GM23338 (cell line): ENCODE measurements around the gene UBQLN4. TPM values are rescaled to one million over a fixed set of nuclear protein-coding genes. Genes with fewer than 3 reads are reported as not detected.

Source experiments
- ATAC-seq: fragments of 200-7000 bp; cut with Tn5 transposase; 3 replicates; pipeline ENCODE4 v1.9.1; 2020
- DNase-seq: peaks from one replicate; pipeline ENCODE4 v3.0.0-alpha.2; 2015; ENCODE audit warnings: low spot score
- H2AFZ ChIP-seq: fragments of 200-600 bp; sonication (generic); 2 replicates; pipeline ENCODE4 v1.8.0; 2016; ENCODE audit warnings: antibody characterized with exemption, mild to moderate bottlenecking, moderate library complexity
- H3F3A ChIP-seq: fragments of 200-600 bp; sonication (generic); replicated peaks from 2 replicates; pipeline ENCODE4 v1.8.0; 2017; ENCODE audit warnings: antibody characterized with exemption, mixed run types, low read depth
- H3K27ac ChIP-seq: fragments of 200-600 bp; sonication (generic); 2 replicates; pipeline ENCODE4 v1.6.1; 2016; ENCODE audit warnings: low read depth
- H3K27me3 ChIP-seq: fragments of 200-600 bp; sonication (generic); 2 replicates; pipeline ENCODE4 v1.8.0; 2016; ENCODE audit warnings: mild to moderate bottlenecking, mixed run types, moderate library complexity; ENCODE audit not compliant: insufficient read depth
- H3K36me3 ChIP-seq: fragments of 200-600 bp; sonication (generic); 2 replicates; pipeline ENCODE4 v1.8.0; 2016; ENCODE audit warnings: mild to moderate bottlenecking; ENCODE audit not compliant: insufficient read depth
- H3K4me1 ChIP-seq: fragments of 200-600 bp; sonication (generic); 2 replicates; pipeline ENCODE4 v1.8.0; 2016; ENCODE audit warnings: mild to moderate bottlenecking, moderate library complexity; ENCODE audit not compliant: insufficient read depth
- H3K4me2 ChIP-seq: fragments of 200-600 bp; sonication (generic); 2 replicates; pipeline ENCODE4 v1.7.1; 2017; ENCODE audit warnings: mixed run types
- H3K4me3 ChIP-seq: fragments of 200-600 bp; sonication (generic); 2 replicates; pipeline ENCODE4 v1.6.1; 2016; ENCODE audit warnings: mixed run types
- H3K79me2 ChIP-seq: fragments of 200-600 bp; sonication (generic); replicated peaks from 2 replicates; pipeline ENCODE4 v1.8.0; 2017; ENCODE audit warnings: mild to moderate bottlenecking; ENCODE audit not compliant: insufficient read depth
- H3K9me2 ChIP-seq: fragments of 200-600 bp; sonication (generic); 2 replicates; pipeline ENCODE4 v1.8.0; 2017; ENCODE audit not compliant: insufficient read depth
- H4K20me1 ChIP-seq: fragments of 200-600 bp; sonication (generic); replicated peaks from 2 replicates; pipeline ENCODE4 v1.8.0; 2017; ENCODE audit warnings: mild to moderate bottlenecking; ENCODE audit not compliant: insufficient read depth
- H3K27ac Mint-ChIP-seq: 2 replicates; pipeline ENCODE4 v1.8.0; 2020; ENCODE audit warnings: inconsistent platforms, mild to moderate bottlenecking, moderate library complexity, mixed read lengths
- H3K27me3 Mint-ChIP-seq: 3 replicates; pipeline ENCODE4 v1.8.0; 2022; ENCODE audit warnings: low read depth, mild to moderate bottlenecking, moderate library complexity, mixed read lengths, inconsistent platforms; ENCODE audit not compliant: insufficient read depth, poor library complexity
- H3K36me3 Mint-ChIP-seq: 3 replicates; pipeline ENCODE4 v1.8.0; 2021; ENCODE audit warnings: low read depth, mild to moderate bottlenecking, inconsistent platforms, moderate library complexity, mixed read lengths
- H3K4me1 Mint-ChIP-seq: 3 replicates; pipeline ENCODE4 v1.8.0; 2020; ENCODE audit warnings: mild to moderate bottlenecking, inconsistent platforms, mixed read lengths
- H3K4me3 Mint-ChIP-seq: 3 replicates; pipeline ENCODE4 v1.8.0; 2021; ENCODE audit warnings: moderate library complexity, mild to moderate bottlenecking, inconsistent platforms, mixed read lengths
- H3K9me3 Mint-ChIP-seq: 3 replicates; pipeline ENCODE4 v1.8.0; 2020; ENCODE audit warnings: moderate library complexity, mild to moderate bottlenecking, inconsistent platforms, mixed read lengths
- CREB1 ChIP-seq: fragments of 250-450 bp; sonication (Bioruptor Pico); IDR thresholded peaks from 2 replicates; pipeline ENCODE4 v1.5.0; 2020; ENCODE audit warnings: low read depth, mild to moderate bottlenecking, moderate library complexity
- EZH2 ChIP-seq: fragments of 200-600 bp; sonication (generic); IDR thresholded peaks from one replicate; pipeline ENCODE4 v1.8.0; 2017; ENCODE audit warnings: antibody characterized with exemption, mild to moderate bottlenecking, low read depth; ENCODE audit not compliant: unreplicated experiment
- JUNB ChIP-seq: IDR thresholded peaks from one replicate; pipeline ENCODE4 v1.6.1; 2016; ENCODE audit warnings: antibody characterized with exemption; ENCODE audit not compliant: unreplicated experiment
- NANOG ChIP-seq: IDR thresholded peaks from 2 replicates; pipeline ENCODE4 v1.6.1; 2016; ENCODE audit warnings: antibody characterized with exemption, borderline replicate concordance
- POLR2AphosphoS5 ChIP-seq: IDR thresholded peaks from 2 replicates; pipeline ENCODE4 v1.6.1; 2016; ENCODE audit warnings: antibody characterized with exemption, low read depth
- ZNF114 ChIP-seq: fragments of 250-450 bp; sonication (Bioruptor Pico); IDR thresholded peaks from 2 replicates; pipeline ENCODE4 v1.5.0; 2020; ENCODE audit warnings: mild to moderate bottlenecking, moderate library complexity
- ZNF331 ChIP-seq: fragments of 250-450 bp; sonication (Bioruptor Pico); IDR thresholded peaks from 2 replicates; pipeline ENCODE4 v1.5.0; 2020; ENCODE audit warnings: low read depth, mild to moderate bottlenecking, moderate library complexity
- polyA plus RNA-seq: library from polyadenylated mRNA; unstranded; fragments of >200 nt; fragmentation: Nextera tagmentation; extraction: Ambion mirVana; gene quantifications from 2 replicates; pipeline ENCODE4 v1.2.1, GENCODE V29; 2016
- total RNA-seq: library from RNA; depleted of rRNA; stranded (reverse); fragments of >200 nt; shearing (Covaris generic); gene quantifications from 2 replicates; pipeline ENCODE4 v1.2.3, GENCODE V29; 2014
- TF ChIP-seq, protein P1 (sequence below): IDR thresholded peaks from 2 replicates; pipeline ENCODE4 v1.6.1; 2016; ENCODE audit warnings: antibody characterized with exemption
- TF ChIP-seq, protein P2 (sequence below), 2 experiments: fragments of 200-600 bp in 1 of 2; sonication (generic) in 1 of 2; conservative IDR thresholded peaks; 2 replicates each; pipeline versions ENCODE4 v1.5.1 to v1.6.1; 2016 to 2017; ENCODE audit warnings: antibody characterized with exemption in 2 of 2, low read depth in 2 of 2, mild to moderate bottlenecking in 2 of 2, moderate library complexity in 1 of 2
- TF ChIP-seq, protein P3 (sequence below): IDR thresholded peaks from one replicate; pipeline ENCODE4 v1.6.1; 2018; ENCODE audit warnings: antibody characterized with exemption; ENCODE audit not compliant: unreplicated experiment
- TF ChIP-seq, protein P4 (sequence below): fragments of 250-450 bp; sonication (Bioruptor Pico); IDR thresholded peaks from 2 replicates; pipeline ENCODE4 v1.5.0; 2020; ENCODE audit warnings: mild to moderate bottlenecking, moderate library complexity

The UBQLN4 gene
- total and polyA plus RNA-seq, 2 experiments from 2014 or later: 10.0 to 30.5 TPM

DNA sequence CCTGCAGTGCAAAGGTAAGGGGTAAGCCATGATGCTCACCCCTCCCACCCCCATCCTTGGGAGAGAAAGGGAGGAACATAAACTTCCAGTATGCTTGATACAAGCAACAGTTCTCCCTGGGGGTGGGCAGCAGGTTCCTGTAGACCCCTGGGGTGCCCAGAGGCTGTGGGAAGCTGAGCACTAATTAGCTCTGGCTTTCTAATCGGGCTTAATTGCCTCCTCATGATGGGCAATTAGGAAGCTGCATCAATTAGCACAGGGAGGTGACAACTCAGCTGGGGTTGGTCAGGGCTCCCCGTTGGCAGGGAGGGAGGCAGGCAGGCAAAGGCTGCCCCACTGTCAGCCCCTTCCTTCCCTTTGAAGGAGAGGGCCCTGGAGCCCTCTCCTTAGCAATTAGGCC is 45.2 kb upstream of the UBQLN4 start:
- Mint-ChIP-seq H3K27me3 (peaks cover 12% of the 10 kb centered on the region), H3K4me1 (peaks cover 33% of the 10 kb centered on the region), H3K4me3 (no peak overlapping the region), H3K36me3 (no peaks in the 10 kb centered on the region; the same call in 1 of the 3 replicates), H3K9me3 (no peaks in the 10 kb centered on the region), H3K27ac (no peak overlapping the region)
- Histone ChIP-seq H3F3A (peaks cover 9% of the 10 kb centered on the region), H3K9me2 (no peaks in the 10 kb centered on the region), H3K27ac (no peak overlapping the region), H3K36me3 (no peaks in the 10 kb centered on the region), H3K4me3 (no peak overlapping the region), H3K4me1 (peaks cover 12% of the 10 kb centered on the region), H2AFZ (no peak overlapping the region), H3K4me2 (no peak overlapping the region), H3K79me2 (no peaks in the 10 kb centered on the region), H3K27me3 (no peaks in the 10 kb centered on the region), H4K20me1 (0 out of 2 replicates have a peak, but pooled peaks cover 6% of the 10 kb centered on the region)
- DNase-seq (no peak), ATAC-seq (no peak)
- TF ChIP-seq JUNB (no peak), NANOG (no peak), ZNF331 (CRISPR knock-in tag) (no peak), ZNF114 (no peak), EZH2 (no peak), CREB1 (no peak), POLR2AphosphoS5 (no peak)
- TF ChIP-seq, protein P1, sequence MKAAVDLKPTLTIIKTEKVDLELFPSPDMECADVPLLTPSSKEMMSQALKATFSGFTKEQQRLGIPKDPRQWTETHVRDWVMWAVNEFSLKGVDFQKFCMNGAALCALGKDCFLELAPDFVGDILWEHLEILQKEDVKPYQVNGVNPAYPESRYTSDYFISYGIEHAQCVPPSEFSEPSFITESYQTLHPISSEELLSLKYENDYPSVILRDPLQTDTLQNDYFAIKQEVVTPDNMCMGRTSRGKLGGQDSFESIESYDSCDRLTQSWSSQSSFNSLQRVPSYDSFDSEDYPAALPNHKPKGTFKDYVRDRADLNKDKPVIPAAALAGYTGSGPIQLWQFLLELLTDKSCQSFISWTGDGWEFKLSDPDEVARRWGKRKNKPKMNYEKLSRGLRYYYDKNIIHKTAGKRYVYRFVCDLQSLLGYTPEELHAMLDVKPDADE: no peak
- TF ChIP-seq, protein P2, sequence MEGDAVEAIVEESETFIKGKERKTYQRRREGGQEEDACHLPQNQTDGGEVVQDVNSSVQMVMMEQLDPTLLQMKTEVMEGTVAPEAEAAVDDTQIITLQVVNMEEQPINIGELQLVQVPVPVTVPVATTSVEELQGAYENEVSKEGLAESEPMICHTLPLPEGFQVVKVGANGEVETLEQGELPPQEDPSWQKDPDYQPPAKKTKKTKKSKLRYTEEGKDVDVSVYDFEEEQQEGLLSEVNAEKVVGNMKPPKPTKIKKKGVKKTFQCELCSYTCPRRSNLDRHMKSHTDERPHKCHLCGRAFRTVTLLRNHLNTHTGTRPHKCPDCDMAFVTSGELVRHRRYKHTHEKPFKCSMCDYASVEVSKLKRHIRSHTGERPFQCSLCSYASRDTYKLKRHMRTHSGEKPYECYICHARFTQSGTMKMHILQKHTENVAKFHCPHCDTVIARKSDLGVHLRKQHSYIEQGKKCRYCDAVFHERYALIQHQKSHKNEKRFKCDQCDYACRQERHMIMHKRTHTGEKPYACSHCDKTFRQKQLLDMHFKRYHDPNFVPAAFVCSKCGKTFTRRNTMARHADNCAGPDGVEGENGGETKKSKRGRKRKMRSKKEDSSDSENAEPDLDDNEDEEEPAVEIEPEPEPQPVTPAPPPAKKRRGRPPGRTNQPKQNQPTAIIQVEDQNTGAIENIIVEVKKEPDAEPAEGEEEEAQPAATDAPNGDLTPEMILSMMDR (conservative IDR thresholded peaks at IDR 0.05; ENCODE audit: low read depth in 2 of 2): no peak
- TF ChIP-seq, protein P3, sequence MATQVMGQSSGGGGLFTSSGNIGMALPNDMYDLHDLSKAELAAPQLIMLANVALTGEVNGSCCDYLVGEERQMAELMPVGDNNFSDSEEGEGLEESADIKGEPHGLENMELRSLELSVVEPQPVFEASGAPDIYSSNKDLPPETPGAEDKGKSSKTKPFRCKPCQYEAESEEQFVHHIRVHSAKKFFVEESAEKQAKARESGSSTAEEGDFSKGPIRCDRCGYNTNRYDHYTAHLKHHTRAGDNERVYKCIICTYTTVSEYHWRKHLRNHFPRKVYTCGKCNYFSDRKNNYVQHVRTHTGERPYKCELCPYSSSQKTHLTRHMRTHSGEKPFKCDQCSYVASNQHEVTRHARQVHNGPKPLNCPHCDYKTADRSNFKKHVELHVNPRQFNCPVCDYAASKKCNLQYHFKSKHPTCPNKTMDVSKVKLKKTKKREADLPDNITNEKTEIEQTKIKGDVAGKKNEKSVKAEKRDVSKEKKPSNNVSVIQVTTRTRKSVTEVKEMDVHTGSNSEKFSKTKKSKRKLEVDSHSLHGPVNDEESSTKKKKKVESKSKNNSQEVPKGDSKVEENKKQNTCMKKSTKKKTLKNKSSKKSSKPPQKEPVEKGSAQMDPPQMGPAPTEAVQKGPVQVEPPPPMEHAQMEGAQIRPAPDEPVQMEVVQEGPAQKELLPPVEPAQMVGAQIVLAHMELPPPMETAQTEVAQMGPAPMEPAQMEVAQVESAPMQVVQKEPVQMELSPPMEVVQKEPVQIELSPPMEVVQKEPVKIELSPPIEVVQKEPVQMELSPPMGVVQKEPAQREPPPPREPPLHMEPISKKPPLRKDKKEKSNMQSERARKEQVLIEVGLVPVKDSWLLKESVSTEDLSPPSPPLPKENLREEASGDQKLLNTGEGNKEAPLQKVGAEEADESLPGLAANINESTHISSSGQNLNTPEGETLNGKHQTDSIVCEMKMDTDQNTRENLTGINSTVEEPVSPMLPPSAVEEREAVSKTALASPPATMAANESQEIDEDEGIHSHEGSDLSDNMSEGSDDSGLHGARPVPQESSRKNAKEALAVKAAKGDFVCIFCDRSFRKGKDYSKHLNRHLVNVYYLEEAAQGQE: no peak
- TF ChIP-seq, protein P4, sequence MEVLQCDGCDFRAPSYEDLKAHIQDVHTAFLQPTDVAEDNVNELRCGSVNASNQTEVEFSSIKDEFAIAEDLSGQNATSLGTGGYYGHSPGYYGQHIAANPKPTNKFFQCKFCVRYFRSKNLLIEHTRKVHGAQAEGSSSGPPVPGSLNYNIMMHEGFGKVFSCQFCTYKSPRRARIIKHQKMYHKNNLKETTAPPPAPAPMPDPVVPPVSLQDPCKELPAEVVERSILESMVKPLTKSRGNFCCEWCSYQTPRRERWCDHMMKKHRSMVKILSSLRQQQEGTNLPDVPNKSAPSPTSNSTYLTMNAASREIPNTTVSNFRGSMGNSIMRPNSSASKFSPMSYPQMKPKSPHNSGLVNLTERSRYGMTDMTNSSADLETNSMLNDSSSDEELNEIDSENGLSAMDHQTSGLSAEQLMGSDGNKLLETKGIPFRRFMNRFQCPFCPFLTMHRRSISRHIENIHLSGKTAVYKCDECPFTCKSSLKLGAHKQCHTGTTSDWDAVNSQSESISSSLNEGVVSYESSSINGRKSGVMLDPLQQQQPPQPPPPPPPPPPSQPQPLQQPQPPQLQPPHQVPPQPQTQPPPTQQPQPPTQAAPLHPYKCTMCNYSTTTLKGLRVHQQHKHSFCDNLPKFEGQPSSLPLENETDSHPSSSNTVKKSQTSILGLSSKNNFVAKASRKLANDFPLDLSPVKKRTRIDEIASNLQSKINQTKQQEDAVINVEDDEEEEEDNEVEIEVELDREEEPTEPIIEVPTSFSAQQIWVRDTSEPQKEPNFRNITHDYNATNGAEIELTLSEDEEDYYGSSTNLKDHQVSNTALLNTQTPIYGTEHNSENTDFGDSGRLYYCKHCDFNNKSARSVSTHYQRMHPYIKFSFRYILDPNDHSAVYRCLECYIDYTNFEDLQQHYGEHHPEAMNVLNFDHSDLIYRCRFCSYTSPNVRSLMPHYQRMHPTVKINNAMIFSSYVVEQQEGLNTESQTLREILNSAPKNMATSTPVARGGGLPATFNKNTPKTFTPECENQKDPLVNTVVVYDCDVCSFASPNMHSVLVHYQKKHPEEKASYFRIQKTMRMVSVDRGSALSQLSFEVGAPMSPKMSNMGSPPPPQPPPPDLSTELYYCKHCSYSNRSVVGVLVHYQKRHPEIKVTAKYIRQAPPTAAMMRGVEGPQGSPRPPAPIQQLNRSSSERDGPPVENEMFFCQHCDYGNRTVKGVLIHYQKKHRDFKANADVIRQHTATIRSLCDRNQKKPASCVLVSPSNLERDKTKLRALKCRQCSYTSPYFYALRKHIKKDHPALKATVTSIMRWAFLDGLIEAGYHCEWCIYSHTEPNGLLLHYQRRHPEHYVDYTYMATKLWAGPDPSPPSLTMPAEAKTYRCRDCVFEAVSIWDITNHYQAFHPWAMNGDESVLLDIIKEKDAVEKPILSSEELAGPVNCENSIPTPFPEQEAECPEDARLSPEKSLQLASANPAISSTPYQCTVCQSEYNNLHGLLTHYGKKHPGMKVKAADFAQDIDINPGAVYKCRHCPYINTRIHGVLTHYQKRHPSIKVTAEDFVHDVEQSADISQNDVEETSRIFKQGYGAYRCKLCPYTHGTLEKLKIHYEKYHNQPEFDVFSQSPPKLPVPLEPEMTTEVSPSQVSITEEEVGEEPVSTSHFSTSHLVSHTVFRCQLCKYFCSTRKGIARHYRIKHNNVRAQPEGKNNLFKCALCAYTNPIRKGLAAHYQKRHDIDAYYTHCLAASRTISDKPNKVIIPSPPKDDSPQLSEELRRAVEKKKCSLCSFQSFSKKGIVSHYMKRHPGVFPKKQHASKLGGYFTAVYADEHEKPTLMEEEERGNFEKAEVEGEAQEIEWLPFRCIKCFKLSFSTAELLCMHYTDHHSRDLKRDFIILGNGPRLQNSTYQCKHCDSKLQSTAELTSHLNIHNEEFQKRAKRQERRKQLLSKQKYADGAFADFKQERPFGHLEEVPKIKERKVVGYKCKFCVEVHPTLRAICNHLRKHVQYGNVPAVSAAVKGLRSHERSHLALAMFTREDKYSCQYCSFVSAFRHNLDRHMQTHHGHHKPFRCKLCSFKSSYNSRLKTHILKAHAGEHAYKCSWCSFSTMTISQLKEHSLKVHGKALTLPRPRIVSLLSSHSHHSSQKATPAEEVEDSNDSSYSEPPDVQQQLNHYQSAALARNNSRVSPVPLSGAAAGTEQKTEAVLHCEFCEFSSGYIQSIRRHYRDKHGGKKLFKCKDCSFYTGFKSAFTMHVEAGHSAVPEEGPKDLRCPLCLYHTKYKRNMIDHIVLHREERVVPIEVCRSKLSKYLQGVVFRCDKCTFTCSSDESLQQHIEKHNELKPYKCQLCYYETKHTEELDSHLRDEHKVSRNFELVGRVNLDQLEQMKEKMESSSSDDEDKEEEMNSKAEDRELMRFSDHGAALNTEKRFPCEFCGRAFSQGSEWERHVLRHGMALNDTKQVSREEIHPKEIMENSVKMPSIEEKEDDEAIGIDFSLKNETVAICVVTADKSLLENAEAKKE (CRISPR knock-in tag): no peak
